ENCODE results near the gene CLDN20.
"Not testable (repeated sequence)": the region's sequence is repeated elsewhere in the genome, so short reads cannot be mapped to it uniquely, and the experiment has no call there.

CLDN20 gene

DNA sequence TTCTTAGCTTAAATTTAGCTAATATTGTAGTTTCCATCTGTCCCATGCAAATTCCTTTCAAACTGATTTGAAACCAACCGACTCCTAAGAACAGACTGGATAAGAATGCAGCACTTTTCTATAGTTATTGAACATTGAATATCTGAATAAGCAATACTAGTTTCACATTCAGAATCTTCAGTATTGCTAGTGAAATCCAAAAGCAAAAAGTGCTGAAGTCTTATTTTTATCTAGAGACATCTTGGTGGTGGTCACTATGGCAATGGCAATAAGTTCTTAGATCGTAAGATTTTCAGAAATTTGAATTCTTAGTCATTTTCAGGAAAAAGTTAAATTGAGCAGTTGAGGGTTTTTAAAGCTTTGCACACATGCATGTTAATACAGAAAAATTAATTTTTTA is 47.8 kb downstream of the CLDN20 start:
- DNase-seq (ENCODE audit: low read depth): no peak

GRCh38 chr6:155312950-155313349 is 49.1 kb downstream of the CLDN20 start:
- not testable (repeated sequence) for DNase-seq (ENCODE audit: low read depth)

- peak; percentile 25 for DNase-seq (ENCODE audit: low read depth)
Observed at GRCh38 chr6:155313602-155314091, 49.8 kb downstream of the CLDN20 start.

- peak; percentile 93 for DNase-seq (ENCODE audit: low read depth)
Observed at GRCh38 chr6:155314092-155314772, 50.4 kb downstream of the CLDN20 start, which contains the start of gene TFB1M. Gene TFB1M (minus strand): TSS chr6:155314484. CDS start chr6:155314428, 56 bp downstream.

DNA sequence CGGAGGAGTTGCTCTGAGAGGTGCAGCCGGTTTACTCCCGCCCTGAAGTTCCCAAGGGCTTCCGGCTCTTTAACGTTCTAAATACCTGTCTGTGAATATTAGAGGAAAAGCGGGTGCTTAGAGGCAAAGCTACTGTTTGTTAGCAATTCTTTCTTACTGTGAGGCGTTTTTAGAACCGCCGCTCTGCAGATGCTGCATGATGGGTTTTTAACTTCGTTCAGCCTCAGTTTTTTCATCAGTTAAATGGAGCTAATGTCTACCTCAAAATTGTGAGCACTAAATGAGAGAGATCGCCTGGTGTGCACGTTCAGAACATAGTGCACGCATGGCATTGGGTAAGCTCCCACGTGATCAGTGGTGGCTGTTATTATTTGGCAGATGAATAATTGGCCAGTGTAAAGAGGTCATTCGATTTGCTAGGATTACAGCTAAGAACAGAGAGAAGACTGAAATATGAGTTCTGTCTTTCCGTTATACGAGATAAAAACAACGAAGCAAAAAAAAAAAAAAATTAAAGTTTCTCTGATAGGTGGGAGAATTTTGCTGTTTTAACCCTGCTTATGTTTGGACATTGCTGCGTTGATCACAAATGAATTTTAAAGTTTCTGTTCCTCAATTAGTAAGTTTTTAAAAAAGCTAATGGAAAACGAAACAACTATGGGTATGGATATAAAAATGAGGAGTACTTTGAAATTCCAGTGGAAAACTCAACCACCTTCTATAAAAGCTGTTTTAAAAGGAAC is 51.1 kb downstream of the CLDN20 start:
- DNase-seq (ENCODE audit: low read depth): peak; percentile 25

GRCh38 chr6:155315516-155315871 is 51.7 kb downstream of the CLDN20 start:
- no peak for DNase-seq (ENCODE audit: low read depth)

GRCh38 chr6:155316419-155316818 is 52.6 kb downstream of the CLDN20 start:
- DNase-seq (ENCODE audit: low read depth): no peak

GRCh38 chr6:155317186-155317585 is 53.4 kb downstream of the CLDN20 start:
- no peak for DNase-seq (ENCODE audit: low read depth)

- no peak for DNase-seq (ENCODE audit: low read depth)
Observed at GRCh38 chr6:155319902-155320301, 56.1 kb downstream of the CLDN20 start.

DNA sequence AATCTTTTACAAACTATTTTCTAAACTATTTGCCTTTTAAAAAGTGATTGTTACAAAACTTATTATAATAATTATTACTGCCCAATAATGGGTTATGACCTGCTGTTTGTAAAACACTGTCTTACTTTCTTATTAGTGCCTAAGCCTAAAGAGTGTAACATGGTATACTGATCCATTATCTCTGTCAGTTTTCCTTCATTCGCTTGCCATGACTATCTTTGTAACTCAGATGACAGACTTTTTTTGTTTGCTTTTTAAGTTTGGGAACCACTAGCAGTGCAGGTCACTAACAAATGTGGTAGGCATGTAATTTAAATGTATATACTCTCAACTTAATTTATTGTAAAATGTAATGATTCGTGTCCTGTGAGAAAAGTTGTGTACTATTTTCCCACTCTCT is 60.4 kb downstream of the CLDN20 start:
- no peak for DNase-seq (ENCODE audit: low read depth)

GRCh38 chr6:155324993-155325392 is 61.2 kb downstream of the CLDN20 start:
- DNase-seq (ENCODE audit: low read depth): no peak

GRCh38 chr6:155325700-155326516 is 62.1 kb downstream of the CLDN20 start:
- DNase-seq (ENCODE audit: low read depth): no peak

All from T follicular helper cell (primary cell).